GM19463 (cell line): ENCODE data around the gene CCNYL1.
"Not testable (repeated sequence)": the region's sequence is repeated elsewhere in the genome, so short reads cannot be mapped to it uniquely, and the experiment has no call there.

Experiments used
- ATAC-seq: cut with Tn5 transposase; IDR thresholded peaks from one replicate; pipeline ENCODE4 v1.9.1; 2021; ENCODE audit warnings: mild to moderate bottlenecking, moderate library complexity; ENCODE audit not compliant: unreplicated experiment

CCNYL1 gene

DNA sequence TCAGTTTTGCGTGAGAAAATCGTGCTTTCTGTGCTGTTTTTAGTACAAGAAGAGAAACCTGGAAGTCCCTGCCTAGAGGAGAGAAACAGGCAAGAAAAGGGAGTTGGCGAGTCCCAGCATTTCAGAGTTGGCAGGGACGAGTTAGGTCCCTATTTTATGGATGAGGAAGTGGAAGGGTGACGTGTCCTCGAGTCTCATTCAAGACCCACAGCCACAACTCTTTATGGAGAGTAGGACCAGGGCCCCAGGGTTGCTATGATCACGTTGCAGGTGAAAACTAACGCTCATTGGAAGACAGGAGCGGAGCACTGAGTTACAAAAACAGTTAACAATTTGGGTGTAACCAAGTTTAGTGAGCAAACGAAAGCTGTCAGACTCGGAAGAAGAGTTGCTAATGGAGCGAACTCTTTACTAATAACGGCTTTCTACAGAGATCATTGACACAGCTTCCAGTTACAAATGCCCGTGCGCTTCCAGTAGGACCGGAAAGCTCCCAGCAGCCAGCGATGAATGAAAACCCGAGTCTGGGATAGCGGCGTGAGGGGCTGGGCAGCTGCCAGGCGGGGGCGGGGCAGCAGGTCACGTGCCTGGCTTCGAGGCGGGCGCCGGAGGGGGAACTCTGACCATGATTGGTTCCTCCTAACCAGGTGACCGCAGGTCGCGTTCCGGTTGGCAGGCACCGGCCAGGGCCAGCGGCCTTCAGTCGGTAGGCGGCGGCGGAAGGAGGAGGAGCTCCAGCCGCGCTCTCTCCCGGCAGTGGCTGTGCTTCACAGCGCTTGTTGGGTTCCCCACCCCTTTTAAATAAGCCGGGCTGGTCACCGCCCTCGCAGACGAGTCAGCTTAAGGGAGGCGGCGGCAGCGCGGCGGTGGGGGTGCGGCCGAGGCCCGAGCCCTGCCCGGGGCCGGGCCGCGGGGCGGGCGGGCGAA, at the start of gene CCNYL1:
CCNYL1 (plus strand) TSS at position 827 of the 927 bp plus-strand sequence. CDS start 257 bp downstream, outside the sequence.
- ATAC-seq: peak; percentile 95

DNA sequence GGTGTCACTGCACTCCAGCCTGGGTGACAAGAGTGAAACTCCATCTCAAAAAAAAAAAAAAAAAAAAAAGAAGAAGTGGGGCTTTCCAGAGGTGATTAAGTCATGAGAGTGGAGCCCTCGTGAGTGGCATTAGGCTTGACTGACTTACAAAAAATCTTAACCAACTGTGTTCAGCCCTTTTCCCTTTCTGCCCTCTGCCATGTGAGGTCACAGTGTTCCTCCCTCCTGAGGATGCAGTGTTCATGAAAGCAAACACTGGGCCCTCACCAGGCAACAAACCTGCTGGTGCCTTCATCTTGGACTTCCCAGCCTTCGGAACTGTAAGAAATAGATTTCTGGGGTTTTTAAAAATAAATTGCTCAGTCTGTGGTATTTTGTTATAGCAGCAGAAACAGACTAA, 49.2 kb upstream of the CCNYL1 start:
- peak; percentile 97 for ATAC-seq

DNA sequence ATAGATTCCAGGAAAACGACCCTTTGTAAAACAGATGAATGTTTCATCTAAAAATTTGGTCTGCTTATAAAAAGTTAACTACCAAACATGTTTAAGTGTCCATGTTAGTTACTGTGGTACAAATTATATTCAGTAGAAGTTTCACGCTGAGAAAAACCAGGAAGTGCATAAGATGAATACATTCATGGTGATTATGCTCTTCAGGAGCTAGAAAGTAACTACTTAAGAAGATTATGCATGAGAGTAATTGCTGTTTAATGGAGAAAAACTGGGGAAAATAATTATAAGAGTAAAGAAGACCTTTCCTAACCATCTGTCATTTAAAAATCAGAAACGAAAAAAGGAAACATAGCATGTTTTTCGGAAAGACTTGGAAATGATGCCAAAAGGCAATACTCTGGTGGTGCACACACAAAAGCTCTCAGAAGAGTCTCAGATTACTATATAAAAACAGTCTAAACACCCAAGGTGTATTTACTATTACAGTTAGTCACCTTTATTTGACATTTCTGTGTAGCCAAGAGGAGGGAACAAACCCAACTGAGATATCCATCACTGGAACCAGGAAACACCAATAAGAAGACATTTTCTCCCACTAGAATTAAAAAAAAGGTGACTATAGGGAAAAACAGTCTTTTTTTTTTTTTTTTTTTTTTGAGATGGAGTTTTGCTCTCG, 47.4 kb upstream of the CCNYL1 start:
- ATAC-seq: no peak

DNA sequence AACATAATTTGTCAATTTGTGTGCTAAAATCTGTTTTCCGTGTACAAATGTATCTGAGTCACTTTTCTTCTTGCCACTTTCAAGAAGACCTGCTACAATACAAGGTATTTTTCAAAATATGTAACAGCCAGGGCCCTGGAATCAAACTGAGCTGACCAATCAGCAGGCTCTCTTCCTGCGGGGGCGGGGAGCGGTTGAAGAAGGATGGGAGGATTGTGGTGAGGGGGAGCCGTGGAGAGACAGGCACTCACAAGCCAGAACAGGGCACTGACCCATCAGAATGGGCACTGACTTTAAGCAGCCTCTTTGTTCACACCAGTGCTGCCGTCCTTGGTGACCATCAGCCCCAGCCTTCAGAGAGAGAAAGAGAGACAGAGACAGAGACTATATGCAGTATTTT, 40.6 kb upstream of the CCNYL1 start:
- no peak for ATAC-seq

DNA sequence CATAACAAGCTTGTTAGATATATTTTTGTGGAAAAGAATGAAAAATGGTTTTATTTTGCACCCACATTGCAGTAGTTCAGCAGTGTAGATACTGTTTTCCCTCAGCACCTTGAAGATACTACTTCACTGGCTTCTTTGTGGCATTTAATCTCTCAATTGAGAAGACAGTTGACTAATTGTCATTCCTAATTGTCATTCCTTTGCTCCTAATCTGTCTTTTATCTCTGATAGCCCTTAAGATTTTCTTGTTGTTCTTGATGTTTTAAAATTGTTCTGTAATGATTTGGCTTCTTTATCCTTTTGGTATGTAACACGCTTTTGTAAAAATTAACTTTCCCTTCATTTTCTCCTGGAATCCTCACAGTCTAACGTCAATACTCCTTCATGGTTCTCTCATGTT, 38.0 kb upstream of the CCNYL1 start:
- ATAC-seq: no peak

DNA sequence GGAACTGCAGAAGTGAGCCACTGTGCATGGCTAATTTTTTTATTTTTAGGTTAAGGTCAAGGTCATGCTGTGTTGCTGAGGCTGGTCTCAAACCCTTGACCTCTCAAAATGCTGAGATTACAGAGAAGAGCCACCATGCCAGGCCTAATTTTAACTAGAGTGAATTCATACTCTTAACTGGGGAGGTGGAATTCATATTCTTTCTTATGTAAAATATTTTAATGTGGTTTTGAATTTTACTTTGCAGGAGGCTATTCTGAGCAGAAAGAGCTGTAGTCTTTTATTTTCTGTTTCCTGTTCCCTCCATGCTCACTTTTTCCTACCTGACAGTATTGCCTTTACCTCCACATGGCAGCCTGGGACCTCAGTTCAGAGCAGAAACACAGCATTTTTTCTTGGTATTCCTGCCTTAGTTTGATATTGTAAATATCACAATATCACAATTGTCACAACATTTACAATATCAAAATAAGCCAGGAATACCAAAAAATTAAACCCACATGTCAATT, 37.1 kb upstream of the CCNYL1 start:
- ATAC-seq: no peak

DNA sequence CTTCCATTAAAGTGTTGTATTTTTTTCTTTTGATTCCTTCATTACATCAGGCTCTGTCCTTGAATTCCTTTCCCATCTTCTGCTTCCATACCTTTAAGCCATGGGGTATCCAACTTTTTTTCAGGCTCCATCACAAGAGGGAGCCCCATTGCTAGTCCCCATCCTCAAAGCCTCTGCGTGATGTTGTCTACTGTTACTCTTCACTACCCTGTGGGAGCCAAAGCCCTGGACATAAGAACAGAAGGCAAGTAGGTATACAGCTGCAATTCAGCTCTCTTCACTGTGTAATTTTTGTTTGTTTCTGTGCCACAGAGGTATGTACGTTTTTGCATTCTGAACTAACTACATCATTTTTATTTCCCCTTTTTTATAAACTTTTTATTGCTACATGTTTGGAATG, 36.6 kb upstream of the CCNYL1 start:
- ATAC-seq: no peak

DNA sequence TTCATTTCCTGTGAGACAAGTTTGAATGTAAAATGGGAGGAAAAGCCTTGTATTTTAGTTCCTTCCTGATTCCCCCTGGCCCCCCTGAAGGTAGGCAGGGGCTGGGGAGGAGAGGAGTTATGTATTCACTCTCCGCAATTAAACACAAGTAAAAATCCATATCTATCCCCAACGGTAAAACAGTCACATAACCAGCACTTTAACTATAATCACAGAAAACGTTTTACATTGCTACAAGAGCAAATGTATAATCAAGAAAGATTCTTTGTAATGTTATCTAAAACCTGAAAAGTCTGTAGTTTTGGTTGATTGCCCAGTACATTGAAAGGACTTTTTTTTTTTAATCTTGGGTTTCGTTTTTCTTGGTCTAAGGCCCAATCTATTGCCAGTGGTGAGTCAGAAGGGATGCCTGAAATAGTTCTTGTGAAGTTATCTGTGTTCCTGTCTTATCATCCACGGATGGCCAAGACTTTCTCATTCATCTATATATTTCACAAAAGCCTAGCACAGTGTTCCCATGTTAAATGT, 34.5 kb upstream of the CCNYL1 start:
- no peak for ATAC-seq

DNA sequence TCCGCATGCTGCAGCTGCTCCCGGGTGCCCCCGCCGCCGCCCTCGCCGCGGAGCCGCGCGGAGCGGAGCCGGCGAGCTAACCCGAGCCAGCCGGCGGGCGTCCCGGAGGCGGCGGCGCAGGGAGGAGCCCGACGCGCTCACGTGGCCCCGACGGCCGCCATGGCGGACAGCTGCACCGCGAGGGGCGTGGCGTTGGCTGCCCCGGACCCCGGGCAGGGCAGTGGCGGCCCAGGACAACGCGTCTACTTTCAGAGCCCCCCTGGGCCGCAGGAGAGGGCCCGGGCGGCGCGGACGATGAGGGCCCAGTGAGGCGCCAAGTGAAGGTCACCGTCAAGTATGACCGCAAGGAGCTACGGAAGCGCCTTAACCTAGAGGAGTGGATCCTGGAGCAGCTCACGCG, 30.0 kb upstream of the CCNYL1 start:
- ATAC-seq: no peak

DNA sequence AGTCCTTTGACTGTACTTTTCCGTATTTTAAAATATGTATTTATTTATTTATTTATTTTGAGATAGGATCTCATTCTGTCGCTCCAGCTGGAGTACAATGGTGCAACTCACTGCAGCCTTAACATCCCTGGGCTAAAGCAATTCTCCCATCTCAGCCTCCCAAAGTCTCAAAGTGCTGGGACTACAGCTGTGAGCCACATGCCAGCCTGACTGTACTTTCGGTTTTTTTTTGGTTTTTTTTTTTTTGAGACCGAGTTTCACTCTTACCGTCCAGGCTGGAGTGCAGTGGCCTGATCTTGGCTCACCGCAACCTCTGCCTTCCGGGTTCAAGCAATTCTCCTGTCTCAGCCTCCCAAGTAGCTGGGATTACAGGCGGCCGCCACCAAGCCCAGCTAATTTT, 28.9 kb upstream of the CCNYL1 start:
- ATAC-seq: no peak

DNA sequence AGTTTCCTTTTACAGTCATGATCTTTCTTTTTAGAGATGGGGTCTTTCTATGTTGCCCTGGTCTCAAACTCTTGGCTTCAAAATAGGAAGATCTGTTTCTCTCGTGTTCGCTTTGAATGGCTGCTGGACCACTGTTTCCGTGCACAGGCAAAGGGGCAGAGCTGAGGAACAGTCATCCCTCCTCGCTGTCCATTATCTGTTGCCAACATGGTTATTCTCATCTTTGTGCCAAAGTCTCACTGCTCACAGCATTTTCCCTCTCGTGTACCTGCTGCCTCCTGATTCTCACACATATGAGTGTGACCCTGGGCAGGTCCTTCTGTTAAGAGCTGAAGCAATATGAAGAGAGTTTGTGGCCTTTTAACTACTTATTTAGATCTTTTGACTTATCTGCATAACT, 28.0 kb upstream of the CCNYL1 start:
- ATAC-seq: no peak

DNA sequence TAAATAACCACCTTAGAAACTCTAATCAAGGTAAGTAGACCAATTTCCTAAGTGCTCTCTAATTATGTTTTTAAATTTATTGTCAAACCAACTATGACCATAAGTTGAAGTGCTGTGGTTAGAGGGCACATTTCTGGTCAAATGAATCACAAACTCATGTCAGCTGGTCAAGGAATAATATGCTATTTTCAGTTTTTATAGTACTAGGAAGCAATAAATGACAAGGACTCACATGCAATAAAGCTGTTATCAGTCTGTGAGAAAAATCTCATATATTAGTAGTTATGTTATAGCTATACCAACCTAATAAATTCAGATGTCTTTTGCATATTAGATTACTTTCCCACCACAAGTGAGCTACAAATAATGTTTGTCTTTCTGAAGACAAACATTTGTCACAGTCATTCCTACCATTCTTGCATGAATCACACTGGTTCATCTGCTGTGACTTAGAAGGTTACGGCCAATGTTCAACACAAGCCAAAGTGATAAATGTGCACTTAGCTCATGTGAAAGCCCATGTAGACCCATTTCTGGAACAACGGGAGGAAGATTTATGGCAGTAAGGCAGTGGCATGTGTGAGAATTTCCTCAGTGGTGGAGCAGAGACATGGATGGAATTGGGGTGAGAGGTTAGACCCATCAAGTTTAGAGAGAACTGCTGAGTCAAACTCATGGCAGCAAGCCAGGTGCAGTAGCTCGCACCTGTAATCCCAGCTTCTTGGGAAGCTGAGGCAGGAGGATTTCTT, 27.4 kb upstream of the CCNYL1 start:
- ATAC-seq: no peak

DNA sequence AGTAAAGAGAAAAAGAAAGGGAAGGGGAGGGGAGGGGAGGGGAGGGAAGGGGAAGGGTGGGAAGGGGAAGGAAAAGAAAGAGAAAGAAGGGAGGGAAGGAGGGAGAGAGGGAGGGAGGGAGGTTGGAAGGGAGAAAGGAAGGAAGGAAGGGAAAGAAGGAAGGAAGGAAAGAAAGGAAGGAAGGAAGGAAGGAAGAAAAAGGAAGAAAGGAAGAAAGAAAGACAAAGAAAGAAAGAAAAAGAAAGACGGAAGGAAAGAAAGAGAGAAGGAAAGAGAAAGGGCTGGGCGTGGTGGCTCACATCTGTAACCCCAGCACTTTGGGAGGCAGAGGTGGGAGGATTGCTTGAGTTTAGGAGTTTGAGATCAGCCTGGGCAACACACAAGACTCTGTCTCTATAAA, 24.6 kb upstream of the CCNYL1 start:
- no peak for ATAC-seq

DNA sequence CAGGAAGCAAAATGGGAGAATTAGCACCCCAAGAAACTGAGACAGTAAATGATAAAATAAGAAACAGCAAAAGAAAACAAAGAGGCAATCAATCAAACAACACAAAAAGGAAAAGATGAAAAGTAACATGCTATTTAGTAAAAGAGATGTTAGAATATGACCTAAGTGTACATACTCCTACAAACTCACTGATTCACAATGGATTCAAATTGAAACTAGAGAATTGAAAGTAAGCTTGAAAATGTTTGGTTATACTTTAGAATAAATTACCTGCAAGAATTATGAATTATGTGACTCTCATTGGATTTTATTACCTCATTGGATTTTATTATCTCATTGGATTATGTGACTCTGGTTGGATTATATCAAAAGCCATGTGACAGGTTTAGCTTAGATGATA, 22.8 kb upstream of the CCNYL1 start:
- ATAC-seq: no peak

DNA sequence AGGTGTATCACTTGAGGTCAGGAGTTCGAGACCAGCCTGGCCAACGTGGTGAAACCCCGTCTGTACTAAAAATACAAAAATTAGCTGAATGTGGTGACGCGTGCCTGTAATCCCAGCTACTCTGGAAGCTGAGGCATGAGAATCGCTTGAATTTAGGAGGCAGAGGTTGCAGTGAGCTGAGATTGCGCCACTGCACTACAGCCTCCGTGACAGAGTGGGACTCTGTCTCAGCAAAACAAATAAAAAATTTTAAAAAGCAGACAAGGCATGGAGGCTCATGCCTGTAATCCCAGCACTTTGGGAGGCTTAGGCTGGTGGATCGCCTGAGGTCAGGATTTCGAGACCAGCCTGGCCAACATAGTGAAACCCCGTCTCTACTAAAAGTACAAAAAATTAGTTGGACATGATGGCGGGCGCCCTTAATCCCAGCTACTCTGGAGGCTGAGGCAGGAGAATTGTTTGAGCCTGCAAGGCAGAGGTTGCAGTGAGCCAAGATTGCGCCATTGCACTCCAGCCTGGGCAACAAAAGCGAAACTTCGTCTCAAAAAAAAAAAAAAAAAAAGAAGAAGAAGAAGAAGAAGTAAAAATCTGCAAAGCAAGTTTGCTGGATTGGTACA, 20.5 kb upstream of the CCNYL1 start:
- ATAC-seq: not testable (repeated sequence)

DNA sequence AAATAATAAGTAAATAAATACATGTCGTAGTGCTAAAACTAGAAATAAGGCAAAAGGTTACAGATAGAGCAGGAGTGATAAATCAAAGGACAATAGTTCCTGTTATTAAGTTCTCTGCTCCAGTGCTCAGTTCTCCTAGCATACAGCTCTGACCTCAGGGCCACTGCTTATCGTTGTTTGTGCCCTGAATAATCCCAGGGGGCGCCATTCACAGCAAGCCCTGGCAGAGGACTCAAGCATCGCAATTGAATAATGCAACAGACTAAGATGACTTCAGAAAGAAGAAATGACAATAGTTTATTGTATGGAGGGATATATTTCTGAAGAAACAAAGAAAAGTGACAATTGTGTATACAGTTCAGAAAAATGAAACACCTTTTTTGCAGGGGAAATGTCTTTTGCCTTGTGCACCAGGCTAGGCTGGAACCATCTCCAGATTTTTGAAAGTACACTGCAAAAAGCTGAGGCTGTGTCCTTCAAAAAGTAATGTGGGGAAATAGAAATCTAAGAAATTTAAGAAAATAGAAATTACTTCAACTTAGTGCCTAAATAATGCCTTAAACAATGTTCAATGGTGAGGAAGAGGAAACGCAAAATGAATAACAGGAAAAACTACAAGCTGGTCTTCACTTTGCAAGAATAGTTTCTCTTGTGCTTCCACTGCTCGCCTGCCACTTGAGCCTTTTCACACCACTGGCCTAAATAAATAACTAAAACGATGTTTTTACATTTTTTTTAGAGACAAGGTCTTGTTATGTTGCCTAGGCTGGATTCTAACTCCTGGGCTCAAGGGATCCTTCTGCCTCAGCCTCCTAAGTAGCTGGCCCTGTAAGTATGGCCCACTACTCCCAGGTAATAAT, 19.0 kb upstream of the CCNYL1 start:
- ATAC-seq: peak; percentile 78

DNA sequence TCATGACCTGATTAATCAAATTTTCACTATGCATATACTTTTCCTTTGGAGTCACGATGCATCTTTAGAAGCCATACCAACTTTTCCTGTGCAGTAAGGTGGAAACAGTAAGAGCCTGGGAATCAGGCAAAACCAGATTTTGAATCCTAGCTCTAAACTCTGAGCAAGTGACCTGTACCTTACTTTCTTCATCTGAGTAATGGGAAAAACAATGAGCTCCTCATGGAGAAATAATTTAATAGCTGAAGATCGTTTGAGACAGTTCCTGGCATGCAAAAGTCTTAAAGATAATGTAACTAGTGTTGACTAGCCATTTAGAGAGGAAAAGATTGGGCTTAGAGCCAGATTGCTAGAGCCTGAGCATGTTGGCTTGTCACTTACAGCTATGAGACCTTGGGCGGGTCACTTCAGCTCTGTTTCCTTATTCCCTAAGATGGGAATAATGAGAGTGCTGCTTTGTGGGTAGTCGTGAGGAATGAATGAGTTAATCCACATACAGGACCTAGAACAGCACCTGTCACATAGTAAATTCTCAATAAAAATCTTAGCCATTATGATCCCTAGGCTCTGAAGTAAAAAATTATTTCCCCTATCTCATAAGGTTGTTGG, 17.7 kb upstream of the CCNYL1 start:
- no peak for ATAC-seq

DNA sequence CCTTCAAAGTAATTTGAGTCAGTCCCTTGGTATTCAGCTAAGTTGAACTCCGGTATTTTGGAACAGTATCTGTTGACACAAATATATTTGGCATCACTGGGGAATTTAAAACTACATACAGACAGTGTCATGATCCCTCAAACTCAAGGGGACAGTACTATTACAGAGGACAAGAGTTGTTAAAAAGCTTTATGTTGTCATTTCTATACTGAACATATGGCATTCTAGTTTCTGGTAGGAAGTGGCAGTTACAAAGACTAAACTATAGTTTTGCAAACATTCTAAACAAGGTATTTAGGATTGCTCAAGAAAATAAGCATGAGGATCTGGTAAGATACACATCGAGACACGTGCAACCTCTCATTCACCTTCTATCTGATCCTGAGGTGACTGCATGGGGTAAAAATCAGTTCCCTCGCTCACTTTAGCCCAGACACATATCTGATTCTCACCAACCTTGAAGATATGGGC, 16.6 kb upstream of the CCNYL1 start:
- ATAC-seq: no peak

DNA sequence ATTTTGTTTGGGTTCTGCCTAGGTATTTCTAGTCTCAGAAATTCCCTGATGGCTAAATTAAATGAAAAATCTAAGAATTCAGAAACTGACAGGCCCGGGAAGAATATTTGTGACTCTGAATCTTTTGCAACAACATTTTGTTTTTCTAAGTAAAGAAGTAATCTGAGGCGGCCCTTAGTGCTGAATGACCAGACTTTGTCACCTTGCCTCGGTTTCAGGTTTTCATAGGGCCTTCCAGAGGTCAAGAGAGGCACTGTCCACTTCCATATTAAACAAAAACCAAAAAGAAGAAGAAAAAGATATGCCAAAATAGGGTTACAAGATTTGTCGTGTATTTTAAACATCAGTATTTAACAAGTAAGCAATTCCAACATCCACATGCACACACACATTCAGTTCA, 16.1 kb upstream of the CCNYL1 start:
- no peak for ATAC-seq
